HG03175 (cell line): Measurements from ENCODE around the gene TRMT10B.
"Not testable (repeated sequence)": the region's sequence is repeated elsewhere in the genome, so short reads cannot be mapped to it uniquely, and the experiment has no call there.

Experiments
- ATAC-seq: cut with Tn5 transposase; IDR thresholded peaks from one replicate; pipeline ENCODE4 v1.9.1; 2021; ENCODE audit warnings: mild to moderate bottlenecking, moderate library complexity; ENCODE audit not compliant: unreplicated experiment

The TRMT10B gene

DNA sequence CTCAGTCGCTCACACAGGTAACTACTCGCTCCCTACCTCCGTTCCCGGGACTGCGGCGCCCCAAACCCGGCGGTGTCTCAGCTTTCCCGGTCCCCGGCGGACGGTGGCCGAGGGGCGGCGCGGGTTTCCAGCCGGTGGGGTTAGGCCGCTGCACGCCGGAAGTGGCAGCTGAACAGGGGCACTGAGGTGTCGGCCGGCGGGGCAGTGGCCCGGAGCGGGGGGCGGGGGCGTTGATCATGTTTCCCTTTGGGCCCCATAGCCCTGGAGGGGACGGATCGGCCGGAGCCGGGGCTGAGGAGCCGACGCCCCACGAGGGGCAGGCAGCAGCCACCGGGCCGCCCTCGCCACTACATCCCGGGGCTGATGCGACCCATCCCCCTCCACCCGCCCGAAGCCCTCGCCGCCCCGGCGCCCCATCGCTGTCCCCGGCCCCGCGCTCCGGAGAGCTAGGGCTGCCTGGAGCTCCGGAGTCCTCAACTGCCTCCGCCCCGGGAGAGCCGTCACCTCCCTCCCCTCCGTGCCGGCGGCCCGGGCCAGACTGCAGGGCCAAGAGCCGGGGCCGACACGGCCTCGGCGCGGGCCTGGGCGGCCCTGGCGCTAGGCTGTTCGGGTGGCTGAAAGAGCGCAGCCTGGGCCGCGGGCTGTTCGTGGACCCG is 47.2 kb downstream of the TRMT10B start, which contains the start of gene DCAF10:
Gene DCAF10, plus strand, starts transcription at position 167 of the 656 bp plus-strand sequence. Its CDS starts 70 bp downstream, at position 237.
- peak; percentile 72 for ATAC-seq

DNA sequence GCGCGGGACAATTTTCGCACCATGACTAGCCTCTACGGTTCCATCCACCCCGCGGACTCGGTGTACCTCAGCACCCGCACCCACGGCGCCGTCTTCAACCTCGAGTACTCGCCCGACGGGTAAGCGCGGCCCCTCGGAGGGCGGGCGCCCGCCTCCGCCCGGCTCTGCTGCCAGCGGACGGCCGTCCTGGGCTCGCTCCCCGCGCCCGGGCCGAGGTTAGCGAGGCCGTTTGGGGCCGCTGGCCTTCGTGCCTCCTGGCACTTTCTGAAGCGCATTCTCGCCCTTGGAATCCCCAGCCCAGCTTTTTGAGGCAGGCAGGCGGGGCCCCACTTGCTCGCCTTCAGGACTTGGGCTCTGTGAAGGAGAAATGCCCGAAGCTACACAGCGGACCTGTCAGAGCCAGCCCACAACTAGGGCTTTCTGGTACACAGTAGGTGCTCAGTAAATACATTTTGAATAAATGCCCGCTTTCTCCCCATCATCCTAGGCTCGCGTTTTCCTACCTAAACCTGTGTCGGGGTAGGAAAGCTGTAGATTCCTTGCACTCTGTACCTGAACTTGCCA is 47.8 kb downstream of the TRMT10B start:
- peak; percentile 36 for ATAC-seq

DNA sequence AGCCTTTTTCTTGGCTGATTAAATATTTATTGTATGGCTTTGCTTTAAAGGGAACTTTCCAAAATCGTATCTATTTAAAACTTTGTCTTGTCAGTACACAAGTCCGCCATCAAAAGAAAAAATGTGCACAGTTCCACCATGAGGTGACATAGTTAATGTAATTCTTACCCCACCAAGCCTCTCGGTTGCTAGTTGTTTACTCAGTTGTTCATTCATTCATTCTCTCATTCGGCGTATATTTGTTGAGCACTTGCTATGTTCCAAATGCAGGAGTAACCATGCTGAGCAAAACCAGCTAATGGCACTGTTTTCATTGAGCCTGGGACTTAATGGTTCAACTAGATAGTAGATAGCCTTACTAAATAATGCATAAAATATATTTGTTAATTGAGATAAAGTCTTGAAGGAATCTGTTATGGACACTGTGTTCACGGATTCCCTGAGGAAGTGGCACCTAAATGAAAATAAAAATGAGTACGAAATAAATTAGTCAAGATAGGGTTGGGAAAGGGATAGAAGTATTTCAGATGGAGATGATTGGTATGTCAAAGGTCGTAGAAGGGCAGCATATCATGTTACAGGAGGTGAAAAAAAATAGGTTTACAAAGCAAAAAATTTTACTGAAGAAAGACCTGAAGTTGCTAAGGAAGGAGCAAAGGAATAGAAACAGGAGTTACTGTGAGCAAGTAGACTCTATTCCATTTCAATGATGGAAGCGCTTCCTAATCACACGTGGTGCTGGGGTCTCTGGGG is 48.5 kb downstream of the TRMT10B start:
- ATAC-seq = no peak

DNA sequence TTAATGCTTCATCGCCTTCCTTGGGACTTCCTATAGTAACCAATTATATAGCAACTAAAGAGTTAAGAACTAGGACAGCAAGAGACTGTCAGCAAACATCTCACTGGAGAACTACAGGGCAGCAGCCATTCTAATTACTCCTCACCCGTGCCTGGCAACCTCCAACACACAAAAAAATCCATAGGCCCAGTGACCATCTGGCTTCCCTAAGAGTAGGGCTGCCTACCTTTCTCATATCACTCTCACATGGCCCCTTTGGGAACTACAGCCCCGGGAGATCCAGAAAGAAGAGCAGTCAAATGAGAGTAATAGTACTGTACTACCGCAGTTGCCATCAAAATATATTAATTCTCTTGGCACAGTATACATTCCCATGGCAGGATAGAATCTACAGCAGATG is 52.7 kb downstream of the TRMT10B start:
- no peak for ATAC-seq

DNA sequence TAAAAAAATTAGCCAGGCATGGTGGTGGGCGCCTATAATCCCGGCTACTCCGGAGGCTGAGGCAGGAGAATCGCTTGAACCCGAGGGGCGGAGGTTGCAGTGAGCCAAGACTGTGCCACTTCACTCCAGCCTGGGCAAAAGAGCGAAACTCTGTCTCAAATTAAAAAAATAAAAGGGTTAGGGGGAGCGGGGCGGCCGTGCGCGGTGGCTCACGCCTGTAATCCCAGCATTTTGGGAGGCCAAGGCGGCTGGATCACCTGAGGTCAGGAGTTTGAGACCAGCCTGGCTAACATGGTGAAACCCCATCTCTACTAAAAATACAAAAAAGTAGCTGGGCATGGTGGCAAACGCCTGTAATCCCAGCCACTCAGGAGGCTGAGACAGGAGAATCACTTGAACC is 56.1 kb downstream of the TRMT10B start:
- not testable (repeated sequence) for ATAC-seq

DNA sequence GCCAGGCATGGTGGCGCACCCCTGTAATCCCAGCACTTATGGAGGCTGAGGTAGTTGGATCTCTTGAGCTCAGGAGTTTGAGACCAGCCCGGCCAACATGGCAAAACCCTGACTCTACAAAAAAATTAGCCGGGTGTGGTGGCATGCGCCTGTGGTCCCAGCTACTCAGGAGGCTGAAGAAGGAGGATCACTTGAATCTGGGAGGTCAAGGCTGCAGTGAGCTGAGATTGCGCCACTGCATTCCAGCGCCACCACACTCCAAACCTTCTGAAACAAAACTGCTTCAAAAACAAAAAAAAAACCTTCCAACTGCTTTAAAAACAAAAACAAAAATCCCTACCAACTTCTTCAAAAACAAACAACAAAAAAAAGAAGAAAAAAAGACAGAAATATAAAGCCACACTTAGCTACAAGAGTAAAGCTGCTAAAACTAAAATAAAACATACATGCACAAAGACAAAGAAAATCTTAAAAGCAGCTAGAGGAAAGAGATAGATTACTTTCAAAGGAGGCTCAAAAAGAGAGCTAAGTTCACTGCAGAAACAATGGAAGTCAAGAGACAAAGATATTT is 58.4 kb downstream of the TRMT10B start:
- no peak for ATAC-seq

DNA sequence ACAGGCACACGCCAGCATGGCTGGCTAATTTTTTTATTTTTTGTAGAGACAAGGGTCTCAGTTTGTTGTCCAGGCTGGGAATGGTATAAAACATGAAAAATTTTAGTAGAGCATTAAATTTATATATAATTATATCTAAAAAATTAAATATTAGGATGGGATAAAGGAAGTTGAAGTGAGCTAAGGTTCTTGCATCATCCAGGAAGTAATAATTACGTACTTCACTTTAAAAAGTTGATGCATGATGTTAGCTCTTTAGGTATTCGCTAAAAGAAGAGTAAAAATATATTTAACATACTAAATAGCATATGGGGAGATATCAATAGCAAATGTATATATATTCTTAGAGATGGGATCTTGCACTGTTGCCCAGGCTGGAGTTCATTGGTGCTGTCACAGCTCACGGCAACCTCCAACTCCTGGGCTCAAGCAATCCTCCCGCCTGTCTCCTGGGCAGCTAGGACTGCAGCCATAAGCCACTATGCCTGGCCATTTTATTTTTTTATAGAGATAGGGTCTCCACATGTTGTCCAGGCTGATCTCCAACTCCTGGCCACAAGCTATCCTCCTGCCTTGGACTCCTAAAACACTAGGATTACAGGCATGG is 59.3 kb downstream of the TRMT10B start:
- ATAC-seq = no peak

DNA sequence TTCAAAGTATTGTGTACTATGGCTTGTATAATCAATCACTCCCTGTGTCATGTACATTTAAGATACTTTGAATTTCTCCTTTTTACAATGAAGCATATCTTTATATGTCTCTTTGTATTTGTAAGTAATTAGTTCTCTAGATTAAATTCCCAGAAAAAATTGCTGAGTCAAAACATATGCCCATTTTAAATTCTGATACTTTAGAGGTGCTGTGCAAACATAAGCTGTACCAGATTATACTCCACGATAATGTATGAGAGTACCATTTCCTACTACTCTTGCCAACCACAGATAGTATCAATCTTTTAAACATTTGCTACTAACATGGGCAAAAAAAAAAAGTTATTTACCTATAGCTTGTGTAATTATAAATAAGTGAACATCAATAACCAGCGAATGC is 65.2 kb downstream of the TRMT10B start:
- ATAC-seq = no peak

DNA sequence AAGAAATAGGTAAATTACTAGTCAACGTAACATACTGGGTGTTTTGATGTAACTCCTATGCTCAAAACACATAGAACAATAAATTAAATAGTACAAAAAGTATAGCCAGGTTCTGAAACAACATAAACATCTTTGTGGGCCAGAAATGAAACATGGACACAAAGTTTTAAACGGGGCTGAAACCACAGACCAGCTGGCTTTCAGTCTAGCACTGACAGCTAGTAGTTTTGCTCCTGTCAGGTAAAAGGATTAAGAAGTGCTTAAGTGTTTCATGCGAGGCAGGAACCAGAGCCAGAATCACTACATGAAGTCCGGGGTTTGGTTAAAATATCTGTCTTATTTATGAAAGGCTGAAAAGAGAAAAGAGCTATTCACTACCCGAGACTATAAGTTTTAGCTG is 66.5 kb downstream of the TRMT10B start:
- no peak for ATAC-seq

DNA sequence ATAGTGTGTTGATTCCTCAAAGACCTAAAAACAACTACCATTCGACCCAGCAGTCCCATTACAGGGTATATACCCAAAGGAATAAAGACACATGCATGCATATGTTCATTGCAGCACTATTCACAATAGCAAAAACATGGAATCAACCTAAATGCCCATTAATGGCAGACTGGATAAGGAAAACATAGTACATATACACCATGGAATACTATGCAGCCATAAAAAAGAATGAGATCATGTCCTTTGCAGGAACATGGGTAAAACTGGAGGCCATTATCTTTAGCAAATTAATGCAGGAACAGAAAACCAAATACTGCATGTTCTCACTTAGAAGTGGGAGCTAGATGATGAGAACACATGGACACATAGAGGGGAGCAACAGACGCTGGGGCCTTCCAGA is 71.6 kb downstream of the TRMT10B start:
- not testable (repeated sequence) for ATAC-seq

DNA sequence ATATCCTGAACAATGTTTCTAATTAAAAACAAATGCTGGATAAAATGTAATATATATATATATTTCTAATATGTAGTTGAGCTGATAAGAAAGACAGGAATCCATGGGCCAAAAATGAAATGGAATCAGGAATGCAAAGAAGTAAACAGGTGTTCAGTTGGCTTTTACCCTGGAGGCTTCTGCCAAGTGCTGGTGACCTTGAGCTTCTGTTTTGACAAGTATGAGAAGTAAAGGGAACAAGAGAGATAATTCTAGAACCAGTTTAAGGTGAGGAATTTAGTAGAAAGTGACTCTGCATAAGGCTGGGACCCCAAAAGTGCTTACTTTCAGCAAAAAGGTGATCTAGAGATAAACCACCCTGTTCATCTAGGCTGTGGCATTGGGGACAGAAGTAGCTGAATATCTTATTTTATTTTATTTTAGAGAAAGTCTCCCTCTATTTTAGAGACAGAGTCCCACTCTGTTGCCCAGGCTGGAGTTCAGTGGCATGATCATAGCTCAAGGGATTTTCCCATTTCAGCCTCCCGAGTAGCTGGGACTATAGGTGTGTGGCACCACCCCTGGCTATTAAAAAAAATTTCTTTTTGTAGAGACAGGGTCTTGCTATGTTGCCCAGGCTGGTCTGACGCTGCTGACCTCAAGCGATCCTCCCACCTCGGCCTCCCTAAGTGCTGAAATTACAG is 74.0 kb downstream of the TRMT10B start:
- ATAC-seq = no peak
